Neuronal stem cell (in vitro differentiated cells): Measurements from ENCODE around the gene SELENOT. TPM values are rescaled to one million over a fixed set of nuclear protein-coding genes. Genes with fewer than 3 reads are reported as not detected.

Experiments
- DNase-seq: peaks from one replicate; pipeline ENCODE4 v3.0.0-alpha.2; 2013; ENCODE audit warnings: low spot score
- H2AFZ ChIP-seq: one replicate; pipeline ENCODE4 v1.6.1; 2013; ENCODE audit warnings: mild to moderate bottlenecking, low read length, inconsistent platforms
- H2AK5ac ChIP-seq: 2 replicates; pipeline ENCODE4 v1.6.1; 2013; ENCODE audit warnings: low read depth, mild to moderate bottlenecking, inconsistent platforms, low read length, moderate library complexity, mixed read lengths
- H2BK120ac ChIP-seq: 2 replicates; pipeline ENCODE4 v1.6.1; 2013; ENCODE audit warnings: low read depth, mild to moderate bottlenecking, inconsistent platforms, low read length, moderate library complexity, mixed read lengths
- H2BK12ac ChIP-seq: one replicate; pipeline ENCODE4 v1.6.1; 2013; ENCODE audit warnings: low read length, inconsistent platforms
- H2BK15ac ChIP-seq: 2 replicates; pipeline ENCODE4 v1.6.1; 2013; ENCODE audit warnings: mild to moderate bottlenecking, low read length, inconsistent platforms, mixed read lengths
- H2BK5ac ChIP-seq: one replicate; pipeline ENCODE4 v1.6.1; 2013; ENCODE audit warnings: inconsistent platforms, mild to moderate bottlenecking, low read length, moderate library complexity
- H3K14ac ChIP-seq: one replicate; pipeline ENCODE4 v1.6.1; 2013; ENCODE audit warnings: low read length, inconsistent platforms
- H3K18ac ChIP-seq: 2 replicates; pipeline ENCODE4 v1.6.1; 2013; ENCODE audit warnings: low read length, inconsistent platforms
- H3K23ac ChIP-seq: 2 replicates; pipeline ENCODE4 v1.6.1; 2013; ENCODE audit warnings: low read depth, mild to moderate bottlenecking, mixed read lengths, low read length, inconsistent platforms; ENCODE audit not compliant: poor library complexity
- H3K27ac ChIP-seq: replicated peaks from 3 replicates; pipeline ENCODE4 v1.5.1; 2013; ENCODE audit warnings: low read length, inconsistent platforms
- H3K27me3 ChIP-seq, 3 experiments: 2 replicates each; pipeline ENCODE4 v1.6.1; 2013; ENCODE audit warnings: low read length in 3 of 3, mild to moderate bottlenecking in 2 of 3, inconsistent platforms in 1 of 3, low read depth in 1 of 3, mixed read lengths in 1 of 3, moderate library complexity in 1 of 3; ENCODE audit not compliant: control insufficient read depth in 3 of 3, insufficient read depth in 3 of 3
- H3K36me3 ChIP-seq, 2 donors: replicated peaks in 1 of 2; 2 replicates each; pipeline ENCODE4 v1.6.1; 2013; ENCODE audit warnings: low read length in 2 of 2; ENCODE audit not compliant: control insufficient read depth in 2 of 2, insufficient read depth in 2 of 2
- H3K4ac ChIP-seq: 2 replicates; pipeline ENCODE4 v1.6.1; 2013; ENCODE audit warnings: inconsistent platforms, mild to moderate bottlenecking, low read length, moderate library complexity
- H3K4me1 ChIP-seq, 2 donors: 1 replicate in 1 of 2; 2 replicates in 1 of 2; pipeline ENCODE4 v1.6.1; 2013; ENCODE audit warnings: low read length in 2 of 2, low read depth in 1 of 2; ENCODE audit not compliant: control insufficient read depth in 2 of 2, insufficient read depth in 1 of 2
- H3K4me2 ChIP-seq: one replicate; pipeline ENCODE4 v1.6.1; 2013; ENCODE audit warnings: mild to moderate bottlenecking, low read length, inconsistent platforms; ENCODE audit not compliant: insufficient read depth, poor library complexity, severe bottlenecking
- H3K4me3 ChIP-seq, 2 donors: 2 replicates each; pipeline ENCODE4 v1.5.1; 2013; ENCODE audit warnings: low read length in 2 of 2, mild to moderate bottlenecking in 2 of 2, inconsistent platforms in 1 of 2, moderate library complexity in 1 of 2
- H3K79me1 ChIP-seq: one replicate; pipeline ENCODE4 v1.6.1; 2013; ENCODE audit warnings: low read depth, mild to moderate bottlenecking, inconsistent platforms, low read length, moderate library complexity
- H3K9ac ChIP-seq: one replicate; pipeline ENCODE4 v1.6.1; 2013; ENCODE audit warnings: mild to moderate bottlenecking, low read depth, low read length, inconsistent platforms; ENCODE audit not compliant: poor library complexity
- H3K9me3 ChIP-seq, 2 donors: replicated peaks in 1 of 2; 2 replicates each; pipeline versions ENCODE3 to v1.6.1; 2013; ENCODE audit warnings: low read length in 2 of 2, mild to moderate bottlenecking in 2 of 2, inconsistent platforms in 1 of 2, low read depth in 1 of 2, mixed read lengths in 1 of 2, moderate library complexity in 1 of 2; ENCODE audit not compliant: control insufficient read depth in 2 of 2, insufficient read depth in 1 of 2
- H4K8ac ChIP-seq: one replicate; pipeline ENCODE4 v1.6.1; 2013; ENCODE audit warnings: low read depth, mild to moderate bottlenecking, inconsistent platforms, low read length, moderate library complexity
- H4K91ac ChIP-seq: one replicate; pipeline ENCODE4 v1.6.1; 2013; ENCODE audit warnings: low read length, low read depth, mild to moderate bottlenecking, inconsistent platforms; ENCODE audit not compliant: poor library complexity
- WGBS, 2 donors: extraction: QIAGEN DNeasy Blood & Tissue Kit; methylation state at CpG; one replicate each; pipeline ENCODE4 v1.1.7; 2013; ENCODE audit warnings: missing lambda C conversion rate in 2 of 2, mixed read lengths in 1 of 2; ENCODE audit not compliant: insufficient read length in 2 of 2, insufficient replicate concordance in 1 of 2; ENCODE audit errors: extremely low coverage in 2 of 2; 5-methylcytosine and 5-hydroxymethylcytosine counted together
- polyA plus RNA-seq, 2 experiments: library from polyadenylated mRNA; stranded (reverse); fragments of 200-250 nt; gene quantifications; one replicate each; pipeline ENCODE4 v1.2.3, GENCODE V29; 2013

SELENOT gene
- 37.6 TPM for polyA plus RNA-seq (2013, experiment 1 of 2)
- polyA plus RNA-seq (2013, experiment 2 of 2) = 40.8 TPM

GRCh38 chr3:150603153-150603979 lies at the start of gene SELENOT:
Gene SELENOT (plus strand): TSS chr3:150603321. CDS start chr3:150603363, 42 bp downstream.
- peak within 1 kb of the TSS; percentile 67 for H3K23ac ChIP-seq
- H3K14ac ChIP-seq = no peak within 1 kb of the TSS
- H4K8ac ChIP-seq = no peak within 1 kb of the TSS
- peak within 1 kb of the TSS; percentile 91 for H3K9ac ChIP-seq
- H3K4ac ChIP-seq = no peak within 1 kb of the TSS
- H2BK5ac ChIP-seq = peak within 1 kb of the TSS; percentile 95
- peak; percentile 96 for DNase-seq
- H3K18ac ChIP-seq = peak within 1 kb of the TSS; percentile 94
- H2BK12ac ChIP-seq = no peak within 1 kb of the TSS
- H3K4me1 ChIP-seq = peaks cover 6 to 25% of the 10 kb centered on the region in 2 donors
- H3K27me3 ChIP-seq = no peaks in the 10 kb centered on the region
- no peak within 1 kb of the TSS for H2BK15ac ChIP-seq
- peaks cover 2 to 22% of the 10 kb centered on the region in 2 donors for H3K36me3 ChIP-seq
- peak within 1 kb of the TSS; percentile 95 for H3K4me2 ChIP-seq
- peak within 1 kb of the TSS; percentile 71 to 89 for H3K4me3 ChIP-seq
- H4K91ac ChIP-seq = no peak within 1 kb of the TSS
- H2AK5ac ChIP-seq = peak within 1 kb of the TSS; percentile 76
- peak within 1 kb of the TSS; percentile 57 for H2BK120ac ChIP-seq
- H3K79me1 ChIP-seq = peaks cover 4% of the 10 kb centered on the region
- no CpG with 5 or more reads among the region's 69 CpGs for WGBS, 2 donors
- H3K27ac ChIP-seq = peak within 1 kb of the TSS; percentile 93
- H2AFZ ChIP-seq = peak within 1 kb of the TSS; percentile 94
- peaks cover 0 to 5% of the 10 kb centered on the region in 2 donors for H3K9me3 ChIP-seq

DNA sequence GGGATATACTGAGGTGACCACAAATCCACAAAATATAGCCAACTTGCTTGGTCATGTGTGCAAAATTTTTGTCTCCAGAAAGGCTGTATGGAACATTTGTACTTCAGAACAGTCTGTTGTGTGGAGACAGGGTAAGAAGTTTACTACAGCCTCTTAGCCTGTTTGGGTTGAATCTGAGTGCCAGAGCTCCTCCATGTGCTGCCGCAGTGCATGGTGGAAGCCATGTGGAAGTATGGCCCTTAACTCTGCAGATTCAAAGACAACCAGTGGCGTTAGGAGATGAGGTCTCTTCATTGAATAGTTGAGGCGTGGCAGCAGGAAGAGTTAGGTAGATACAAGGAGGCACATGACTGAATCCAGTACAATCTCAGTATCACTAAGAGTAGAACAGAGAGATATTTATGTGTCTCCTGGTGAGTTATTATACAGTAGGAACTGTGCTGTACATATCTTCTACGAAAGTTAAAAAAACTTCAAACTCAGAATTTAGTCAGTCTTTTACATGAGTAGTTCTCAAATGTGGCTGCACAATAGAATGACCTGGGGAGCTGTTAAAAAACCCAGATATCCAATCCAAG lies 47.2 kb upstream of the SELENOT start:
- H3K23ac ChIP-seq = no peak overlapping the region
- H3K36me3 ChIP-seq = peaks cover 7 to 94% of the 10 kb centered on the region in 2 donors
- no peak overlapping the region for H3K4ac ChIP-seq
- H3K4me2 ChIP-seq = no peak overlapping the region
- H3K18ac ChIP-seq = no peak overlapping the region
- WGBS, 2 donors = no CpG with 5 or more reads among the region's 4 CpGs
- no peak for DNase-seq
- H3K9ac ChIP-seq = no peak overlapping the region
- no peak overlapping the region for H3K4me3 ChIP-seq
- H3K27me3 ChIP-seq = no peaks in the 10 kb centered on the region
- H2BK15ac ChIP-seq = no peak overlapping the region
- no peak overlapping the region for H4K91ac ChIP-seq
- H2BK12ac ChIP-seq = no peak overlapping the region
- peaks cover 0 to 2% of the 10 kb centered on the region in 2 donors for H3K9me3 ChIP-seq
- H3K27ac ChIP-seq = no peak overlapping the region
- no peak overlapping the region for H4K8ac ChIP-seq
- H2BK120ac ChIP-seq = no peak overlapping the region
- no peak overlapping the region for H3K14ac ChIP-seq
- no peak overlapping the region for H2AK5ac ChIP-seq
- H3K4me1 ChIP-seq = no peaks in the 10 kb centered on the region
- H2BK5ac ChIP-seq = no peak overlapping the region
- no peaks in the 10 kb centered on the region for H3K79me1 ChIP-seq
- H2AFZ ChIP-seq = no peak overlapping the region

GRCh38 chr3:150556792-150557191 lies 46.3 kb upstream of the SELENOT start:
- Histone ChIP-seq H3K4ac (no peak overlapping the region), H2BK12ac (no peak overlapping the region), H3K27me3 (no peaks in the 10 kb centered on the region), H3K4me3 (no peak overlapping the region), H3K4me1 (no peaks in the 10 kb centered on the region), H4K8ac (no peak overlapping the region), H3K36me3 (peaks cover 7 to 92% of the 10 kb centered on the region in 2 donors), H4K91ac (no peak overlapping the region), H2BK120ac (no peak overlapping the region), H3K4me2 (no peak overlapping the region), H3K14ac (no peak overlapping the region), H3K23ac (no peak overlapping the region), H3K79me1 (no peaks in the 10 kb centered on the region), H2AK5ac (no peak overlapping the region), H3K27ac (no peak overlapping the region), H2AFZ (no peak overlapping the region), H3K9me3 (peaks cover 0 to 2% of the 10 kb centered on the region in 2 donors), H2BK5ac (no peak overlapping the region), H3K18ac (no peak overlapping the region), H3K9ac (no peak overlapping the region), H2BK15ac (no peak overlapping the region)
- DNase-seq = no peak
- no CpG with 5 or more reads among the region's 2 CpGs for WGBS, 2 donors

GRCh38 chr3:150557725-150558124 lies 45.4 kb upstream of the SELENOT start:
- no peak overlapping the region for H2BK120ac ChIP-seq
- WGBS, 2 donors = no CpG with 5 or more reads among the region's 1 CpG
- no peak for DNase-seq

More at GRCh38 chr3:150557725-150558124, 45.4 kb upstream of the SELENOT start:
- Histone ChIP-seq H2AK5ac (no peak overlapping the region), H3K27me3 (no peaks in the 10 kb centered on the region), H3K9ac (no peak overlapping the region), H2BK5ac (no peak overlapping the region), H3K23ac (no peak overlapping the region), H2BK12ac (no peak overlapping the region), H3K36me3 (peaks cover 7 to 87% of the 10 kb centered on the region in 2 donors), H2AFZ (no peak overlapping the region), H3K9me3 (peaks cover 0 to 2% of the 10 kb centered on the region in 2 donors), H3K4me2 (no peak overlapping the region), H3K4ac (no peak overlapping the region), H3K14ac (no peak overlapping the region), H3K79me1 (no peaks in the 10 kb centered on the region), H4K8ac (no peak overlapping the region), H2BK15ac (no peak overlapping the region), H3K4me1 (no peaks in the 10 kb centered on the region), H3K18ac (no peak overlapping the region), H4K91ac (no peak overlapping the region), H3K4me3 (no peak overlapping the region), H3K27ac (no peak overlapping the region)
